ENCODE data around the gene PNPLA2.

The PNPLA2 gene

GRCh38 chr11:819943-820649 is 1.4 kb downstream of the PNPLA2 start:
- DNase-seq: peak; percentile 61

- DNase-seq: no peak
Observed at GRCh38 chr11:820655-821511, 2.2 kb downstream of the PNPLA2 start.

DNA sequence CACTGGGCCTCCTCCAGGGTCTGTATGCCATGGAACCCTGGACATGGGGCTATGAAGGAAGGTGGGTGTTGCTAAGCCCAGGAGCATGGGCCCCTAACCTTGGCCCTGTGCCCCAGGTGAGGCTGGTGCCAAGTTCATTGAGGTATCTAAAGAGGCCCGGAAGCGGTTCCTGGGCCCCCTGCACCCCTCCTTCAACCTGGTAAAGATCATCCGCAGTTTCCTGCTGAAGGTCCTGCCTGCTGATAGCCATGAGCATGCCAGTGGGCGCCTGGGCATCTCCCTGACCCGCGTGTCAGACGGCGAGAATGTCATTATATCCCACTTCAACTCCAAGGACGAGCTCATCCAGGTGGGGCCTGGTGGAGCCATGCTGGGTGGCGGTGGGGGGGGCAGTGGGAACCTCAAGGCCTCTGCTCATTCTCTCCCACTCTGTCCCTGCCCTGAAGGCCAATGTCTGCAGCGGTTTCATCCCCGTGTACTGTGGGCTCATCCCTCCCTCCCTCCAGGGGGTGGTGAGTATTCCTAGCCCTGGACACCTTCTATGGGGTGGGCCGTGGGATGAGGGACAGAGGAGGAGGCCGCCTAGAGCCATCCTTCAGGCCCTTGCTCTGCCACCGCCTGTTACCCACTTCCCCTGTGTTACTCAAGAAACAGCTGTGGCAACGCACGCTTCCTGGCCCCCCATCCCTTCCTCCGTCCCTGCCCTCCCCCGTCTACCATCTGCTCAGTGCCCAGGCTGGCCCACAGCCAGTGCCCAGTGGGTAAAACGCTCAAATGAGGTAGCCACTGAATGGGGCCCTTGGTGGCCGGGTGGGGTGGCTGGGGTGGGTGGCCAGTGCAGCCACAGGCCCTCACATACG is 3.0 kb downstream of the PNPLA2 start:
- DNase-seq: no peak

DNA sequence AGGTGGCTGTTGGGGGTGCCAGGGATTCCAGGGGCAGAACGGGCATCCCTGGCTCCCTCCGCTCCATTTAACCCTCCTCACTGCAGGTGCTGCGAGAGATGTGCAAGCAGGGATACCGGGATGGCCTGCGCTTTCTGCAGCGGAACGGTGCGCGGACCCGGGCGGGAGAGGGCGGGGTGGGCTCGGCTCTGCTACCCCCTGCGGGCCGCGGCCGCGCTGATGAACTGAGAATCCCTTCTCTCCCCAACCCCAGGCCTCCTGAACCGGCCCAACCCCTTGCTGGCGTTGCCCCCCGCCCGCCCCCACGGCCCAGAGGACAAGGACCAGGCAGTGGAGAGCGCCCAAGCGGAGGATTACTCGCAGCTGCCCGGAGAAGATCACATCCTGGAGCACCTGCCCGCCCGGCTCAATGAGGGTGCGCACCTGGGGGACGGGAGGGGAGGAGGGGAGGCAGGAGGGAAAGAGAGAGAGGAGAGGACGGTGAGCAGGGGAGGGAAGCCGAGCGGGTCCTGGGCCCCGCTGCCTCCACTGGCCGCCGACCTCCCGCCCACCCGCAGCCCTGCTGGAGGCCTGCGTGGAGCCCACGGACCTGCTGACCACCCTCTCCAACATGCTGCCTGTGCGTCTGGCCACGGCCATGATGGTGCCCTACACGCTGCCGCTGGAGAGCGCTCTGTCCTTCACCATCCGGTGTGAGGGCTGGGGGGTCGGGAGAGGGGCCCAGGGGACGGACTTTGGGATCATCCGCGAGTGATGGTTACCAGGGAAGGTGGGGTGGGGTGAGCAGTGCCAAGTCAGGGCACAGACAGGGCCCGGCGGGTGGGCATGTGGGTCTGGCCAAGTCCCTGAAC is 5.0 kb downstream of the PNPLA2 start:
- no peak for DNase-seq

GRCh38 chr11:824292-824880 is 5.7 kb downstream of the PNPLA2 start:
- no peak for DNase-seq

GRCh38 chr11:824942-825341 is 6.2 kb downstream of the PNPLA2 start:
- no peak for DNase-seq

DNA sequence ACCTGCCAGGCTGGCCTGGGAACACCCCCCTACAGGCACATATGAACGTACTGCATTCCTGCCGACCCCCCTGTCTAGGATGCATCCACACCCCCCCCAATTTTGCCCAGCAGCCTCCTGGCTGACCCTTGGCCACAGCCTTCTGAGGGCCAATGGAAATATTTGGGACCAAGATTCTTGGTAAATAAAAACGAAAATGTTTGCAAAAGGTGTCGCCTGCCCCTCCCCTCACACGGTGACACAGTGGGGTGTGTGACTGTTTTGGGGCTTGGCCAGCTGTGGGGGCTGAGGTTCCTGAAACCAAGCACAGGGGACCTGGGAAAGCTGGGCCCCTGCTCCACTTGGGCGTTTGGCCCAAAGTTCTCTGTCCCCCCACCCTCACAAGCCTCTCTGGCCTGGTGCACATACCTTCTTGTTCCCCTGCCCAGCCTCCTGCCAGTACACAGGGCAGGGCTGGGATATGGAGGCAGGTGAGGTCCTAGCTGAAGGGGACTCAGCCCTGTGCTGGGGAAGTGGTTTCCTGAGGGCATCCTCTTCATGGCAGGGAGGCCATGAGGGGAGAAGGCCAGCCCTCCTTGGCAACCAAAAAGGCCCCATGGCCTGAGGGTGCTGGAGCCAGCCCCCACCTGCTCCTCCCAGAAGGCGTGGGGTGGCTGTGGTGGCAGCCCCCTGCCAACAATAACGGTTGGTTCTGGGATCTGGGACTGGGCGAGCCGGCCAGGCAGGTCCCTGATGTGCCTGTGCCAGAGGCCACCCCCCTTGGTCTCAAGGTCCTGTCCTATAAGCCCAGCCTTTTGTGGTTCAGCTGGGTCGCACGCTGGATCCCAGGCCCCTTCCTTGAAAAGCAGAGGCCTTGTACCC is 6.9 kb downstream of the PNPLA2 start:
- no peak for DNase-seq

DNA sequence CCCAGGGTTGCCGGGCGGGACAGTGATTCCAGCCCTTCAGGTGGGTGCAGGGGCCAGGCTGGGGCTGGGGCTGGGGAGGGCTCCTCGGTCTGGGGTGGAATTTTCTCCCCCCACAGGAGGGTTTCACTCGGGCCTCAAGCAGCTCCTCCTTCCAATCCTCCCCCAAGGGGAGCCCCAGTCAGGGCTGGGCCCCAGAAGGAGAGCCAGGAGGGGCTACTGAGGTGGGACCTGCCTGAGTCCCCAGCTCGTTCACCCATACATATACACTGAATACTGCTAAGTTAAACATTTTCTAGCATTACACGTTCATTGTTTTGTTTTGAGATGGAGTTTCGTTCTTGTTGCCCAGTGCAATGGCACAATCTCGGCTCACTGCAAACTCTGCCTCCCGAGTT is 7.5 kb downstream of the PNPLA2 start:
- DNase-seq: no peak

DNA sequence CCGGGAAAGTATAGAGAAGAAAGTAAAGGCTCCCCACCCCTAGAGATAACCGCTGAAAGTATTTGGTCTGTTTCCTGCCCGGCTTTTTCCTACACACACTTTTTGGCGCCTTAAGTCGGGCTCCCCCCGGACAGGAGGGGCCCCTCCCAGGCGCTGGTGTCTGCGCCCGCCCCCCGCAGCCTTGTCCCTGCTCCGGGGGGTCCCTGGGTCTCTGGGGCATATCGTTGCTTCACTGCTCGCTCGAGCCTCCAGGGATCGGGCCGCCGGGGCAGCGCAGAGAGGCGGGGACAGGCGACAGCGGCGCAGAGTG is 8.1 kb downstream of the PNPLA2 start:
- no peak for DNase-seq

DNA sequence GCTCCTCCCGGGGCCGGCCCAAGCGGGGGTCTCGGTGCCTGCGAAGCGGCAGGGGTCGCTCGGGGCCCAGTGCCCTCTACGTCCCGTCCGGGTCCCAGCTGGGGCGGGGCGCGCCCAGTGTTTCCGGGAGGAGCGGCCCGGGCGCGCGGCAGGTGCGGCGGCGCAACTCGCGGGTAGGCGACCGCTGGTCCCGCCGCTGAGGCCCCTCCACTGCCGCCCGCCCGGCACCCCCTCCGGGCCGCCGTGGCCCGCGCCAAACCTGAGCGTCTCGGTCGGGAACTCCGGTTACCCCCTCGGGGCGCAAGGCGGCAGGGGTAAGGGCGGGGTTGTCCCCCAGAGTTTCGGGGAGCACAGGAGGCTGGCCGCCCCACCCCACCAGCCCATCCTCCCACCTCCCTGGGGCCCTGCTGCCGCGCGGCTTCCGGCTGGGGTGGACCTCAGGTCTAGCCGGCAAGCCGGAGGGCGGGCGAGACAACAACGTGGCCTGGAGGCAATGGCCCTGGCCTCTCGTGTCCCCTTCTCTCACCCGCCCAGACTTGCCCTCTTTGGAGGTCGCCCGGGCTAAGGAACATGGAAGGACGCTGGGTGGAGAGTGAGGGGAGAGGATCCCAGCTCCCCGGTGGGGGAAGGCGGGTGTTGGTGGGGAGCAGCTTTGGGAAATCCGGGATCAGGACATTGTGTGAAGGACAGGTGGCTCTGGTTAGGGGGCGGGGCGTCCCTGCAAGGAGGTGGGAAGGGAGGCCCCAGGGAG is 8.6 kb downstream of the PNPLA2 start:
- DNase-seq: no peak

DNA sequence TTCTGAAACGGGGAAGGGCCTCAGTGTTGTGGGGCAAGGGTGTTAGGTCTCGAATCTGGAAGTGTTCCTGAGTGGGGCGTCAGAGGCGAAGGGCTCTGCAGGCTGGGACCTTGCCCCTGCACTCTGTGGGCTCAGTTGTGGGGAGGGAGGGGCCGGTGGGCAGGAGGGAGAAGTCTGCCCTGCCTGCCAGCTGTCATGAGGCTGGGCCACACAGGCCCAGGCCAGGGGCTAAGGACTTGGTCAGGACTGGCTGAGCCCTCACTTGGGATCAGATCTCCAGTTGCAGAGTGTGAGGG is 9.1 kb downstream of the PNPLA2 start, which contains the start of gene CRACR2B:
CRACR2B (plus strand) TSS at position 23 of the 296 bp plus-strand sequence. CDS start 689 bp downstream, outside the sequence.
- DNase-seq: no peak

- DNase-seq: no peak
Observed at GRCh38 chr11:828506-829175, 9.9 kb downstream of the PNPLA2 start.

GRCh38 chr11:829176-829846 is 10.6 kb downstream of the PNPLA2 start:
- peak; percentile 34 for DNase-seq

GRCh38 chr11:829847-830294 is 11.2 kb downstream of the PNPLA2 start:
- no peak for DNase-seq

- DNase-seq: peak; percentile 65
Observed at GRCh38 chr11:830295-831117, 11.8 kb downstream of the PNPLA2 start.

DNA sequence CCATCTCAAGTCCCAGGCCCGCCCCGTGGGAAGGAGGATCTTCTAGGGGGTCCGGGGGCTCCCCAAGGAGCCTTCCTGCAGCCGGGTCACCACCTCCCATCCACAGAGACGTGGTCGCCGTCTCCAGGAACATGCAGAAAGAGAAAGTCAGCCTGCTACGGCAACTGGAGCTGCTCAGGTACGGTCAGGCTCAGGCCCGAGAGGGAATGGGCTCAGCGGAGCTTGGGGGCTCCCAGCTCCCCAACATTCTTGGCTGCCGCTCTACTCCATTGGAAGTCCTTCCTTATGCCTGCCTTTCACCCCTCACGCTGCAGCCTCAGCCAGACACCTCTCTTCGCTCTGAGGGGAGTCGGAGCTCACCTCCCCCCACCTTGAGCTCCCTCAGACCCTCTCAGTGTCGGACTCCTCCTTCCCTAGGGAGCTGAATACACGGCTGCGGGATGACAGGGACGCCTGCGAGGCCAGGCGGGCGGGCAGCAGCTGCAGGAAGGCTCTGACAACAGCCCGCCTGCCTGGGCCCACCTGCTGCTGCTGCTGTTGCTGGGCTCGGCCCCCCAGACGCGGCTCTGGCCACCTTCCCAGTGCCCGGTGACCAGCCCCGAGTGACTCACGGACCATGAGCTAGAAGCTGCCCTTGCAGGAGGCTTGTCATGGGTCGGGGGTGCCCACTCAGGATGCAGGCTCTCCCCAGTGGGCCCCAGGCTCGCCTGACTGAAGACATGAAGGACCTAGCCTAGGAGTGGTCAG is 12.6 kb downstream of the PNPLA2 start:
- peak; percentile 52 for DNase-seq

GRCh38 chr11:831961-832528 is 13.3 kb downstream of the PNPLA2 start:
- no peak for DNase-seq
